K562 (cell line): ENCODE measurements around the gene SCUBE1. TPM values are rescaled to one million over a fixed set of nuclear protein-coding genes. Genes with fewer than 3 reads are reported as not detected.
A peak's percentile ranks its signal among the peaks of the same experiment; 100 is the strongest.

Experiments
- CSDE1 ChIP-seq, 2 experiments: fragments of 450-650 bp; IDR thresholded peaks; 2 replicates each; pipeline ENCODE4 v1.6.1; 2016; ENCODE audit warnings: mild to moderate bottlenecking in 1 of 2
- CTCF ChIP-seq, 3 experiments: IDR thresholded peaks in 2 of 3; conservative IDR thresholded peaks in 1 of 3; 2 replicates each; pipeline ENCODE4 v1.5.1; 2011 to 2012; ENCODE audit warnings: low read length in 3 of 3, mild to moderate bottlenecking in 3 of 3, control low read depth in 2 of 3, improper control_type of control experiment in 1 of 3, inconsistent platforms in 1 of 3, low read depth in 1 of 3, mixed read lengths in 1 of 3, moderate library complexity in 1 of 3; ENCODE audit not compliant: insufficient read depth in 2 of 3
- FOXK2 ChIP-seq, 2 experiments: fragments of 450-650 bp; IDR thresholded peaks in 1 of 2; conservative IDR thresholded peaks in 1 of 2; 2 replicates each; pipeline ENCODE4 v1.6.1; 2016; ENCODE audit warnings: low read depth in 2 of 2, mild to moderate bottlenecking in 1 of 2
- KLF16 ChIP-seq: IDR thresholded peaks from 2 replicates; pipeline ENCODE4 v1.6.1; 2016; ENCODE audit warnings: antibody characterized with exemption
- RB1 ChIP-seq: fragments of 450-650 bp; IDR thresholded peaks from 2 replicates; pipeline ENCODE4 v1.6.1; 2017; ENCODE audit warnings: low read depth, mild to moderate bottlenecking
- REST ChIP-seq, 2 experiments: fragments of 450-650 bp; formaldehyde crosslinking in 1 of 2; IDR thresholded peaks; 2 replicates each; pipeline versions ENCODE4 v1.4.0 to v1.6.1; 2014 to 2020; ENCODE audit warnings: mild to moderate bottlenecking in 2 of 2, borderline replicate concordance in 1 of 2, low read depth in 1 of 2
- STAG1 ChIP-seq: sonication (generic); formaldehyde crosslinking; IDR thresholded peaks from 2 replicates; pipeline ENCODE4 v1.5.0; 2020; ENCODE audit warnings: missing genetic modification reagents, borderline replicate concordance
- ZNF316 ChIP-seq: fragments of 450-650 bp; IDR thresholded peaks from 2 replicates; pipeline ENCODE4 v1.6.1; 2016
- polyA plus RNA-seq, 8 experiments: library from polyadenylated mRNA; depleted of rRNA in 4 of 8; stranded (reverse) in 5 of 8; unstranded in 3 of 8; fragments of >200 nt; fragmentation: Nextera tagmentation in 2 of 8; fragmentation: Illumina TruSeq in 1 of 8; extraction: Ambion mirVana in 2 of 8; extraction: Trizol in 1 of 8; gene quantifications; 2 replicates each; pipeline versions ENCODE4 v1.2.1 to v1.2.3, GENCODE V29; 2011 to 2014; ENCODE audit warnings: inconsistent platforms in 1 of 8, missing spikeins in 1 of 8
- total RNA-seq, 7 experiments: library from RNA; depleted of rRNA in 6 of 7; stranded (reverse); fragments of >200 nt in 6 of 7; fragmentation: Illumina TruSeq in 2 of 7; extraction: Trizol in 2 of 7; gene quantifications; 2 replicates each; pipeline versions ENCODE4 v1.2.1 to v1.2.3, GENCODE V29; 2011 to 2021; ENCODE audit warnings: low replicate concordance in 1 of 7
- TF ChIP-seq, protein P1 (sequence below): fragments of 450-650 bp; conservative IDR thresholded peaks from 2 replicates; pipeline ENCODE4 v1.6.1; 2016; ENCODE audit warnings: missing genetic modification characterization, low read depth, mild to moderate bottlenecking, missing compliant biosample characterization, moderate library complexity

SCUBE1 gene
- total and polyA plus RNA-seq, 9 of the 15 experiments (the other 6 are each of a cell fraction or from before 2014, with no cell fraction given) = 0.03 to 0.47 (median 0.29) TPM; not detected in 6

DNA sequence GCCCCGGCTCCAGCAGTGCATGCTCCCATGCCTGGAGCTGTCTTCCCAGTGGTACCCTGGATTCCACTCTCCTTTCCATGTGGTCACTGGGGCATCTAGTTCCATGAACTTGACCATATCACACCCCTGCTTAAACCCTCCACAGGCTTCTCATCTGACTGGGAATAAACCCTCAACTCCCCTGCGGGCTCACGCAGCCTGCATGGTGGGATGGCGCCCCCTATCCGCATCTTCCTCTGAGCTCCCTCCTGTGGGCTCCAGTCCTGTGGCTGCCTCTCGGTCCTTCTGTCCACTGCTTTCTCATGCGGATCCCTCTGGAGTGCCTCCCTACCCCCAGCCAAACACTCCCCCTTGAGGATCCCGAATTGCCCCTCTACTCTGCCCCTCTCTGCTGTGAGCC, 114.8 kb downstream of the SCUBE1 start (continued):
- no peak for TF ChIP-seq FOXK2 (conservative IDR thresholded peaks at IDR 0.05 in 1 of 2, IDR thresholded peaks at IDR 0.05 in 1 of 2; ENCODE audit: low read depth in 2 of 2)
- 0 out of 2 replicates have a peak, but pooled peaks have one; percentile 6 for TF ChIP-seq ZNF316
- 0 out of 2 replicates have a peak, but pooled peaks have one; percentile 23 for TF ChIP-seq RB1
- TF ChIP-seq, protein P1, sequence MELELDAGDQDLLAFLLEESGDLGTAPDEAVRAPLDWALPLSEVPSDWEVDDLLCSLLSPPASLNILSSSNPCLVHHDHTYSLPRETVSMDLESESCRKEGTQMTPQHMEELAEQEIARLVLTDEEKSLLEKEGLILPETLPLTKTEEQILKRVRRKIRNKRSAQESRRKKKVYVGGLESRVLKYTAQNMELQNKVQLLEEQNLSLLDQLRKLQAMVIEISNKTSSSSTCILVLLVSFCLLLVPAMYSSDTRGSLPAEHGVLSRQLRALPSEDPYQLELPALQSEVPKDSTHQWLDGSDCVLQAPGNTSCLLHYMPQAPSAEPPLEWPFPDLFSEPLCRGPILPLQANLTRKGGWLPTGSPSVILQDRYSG (tag) = no peak
- TF ChIP-seq STAG1 (CRISPR knock-in tag) = peak; percentile 61; the same call in 1 of the 2 replicates
- TF ChIP-seq CTCF (IDR thresholded peaks at IDR 0.05 in 2 of 3, conservative IDR thresholded peaks at IDR 0.05 in 1 of 3; ENCODE audit: insufficient read depth in 2 of 3, low read depth in 1 of 3, low read length in 3 of 3) = peak; percentile 77 to 86 (median 86)
- no peak for TF ChIP-seq CSDE1 (IDR thresholded peaks at IDR 0.05)
- TF ChIP-seq KLF16 = no peak
- TF ChIP-seq REST (IDR thresholded peaks at IDR 0.05; ENCODE audit: borderline replicate concordance) = peak; percentile 62; the same call in 1 of the 2 replicates
- no peak for TF ChIP-seq REST (CRISPR knock-in tag; IDR thresholded peaks at IDR 0.05; ENCODE audit: low read depth)
